HG03571 (cell line): ENCODE measurements around the gene GLI3.

Source experiments
- ATAC-seq: cut with Tn5 transposase; IDR thresholded peaks from one replicate; pipeline ENCODE4 v1.9.1; 2021; ENCODE audit not compliant: unreplicated experiment

GLI3 gene

GRCh38 chr7:42011846-42012245 is 225.2 kb downstream of the GLI3 start:
- ATAC-seq: no peak

DNA sequence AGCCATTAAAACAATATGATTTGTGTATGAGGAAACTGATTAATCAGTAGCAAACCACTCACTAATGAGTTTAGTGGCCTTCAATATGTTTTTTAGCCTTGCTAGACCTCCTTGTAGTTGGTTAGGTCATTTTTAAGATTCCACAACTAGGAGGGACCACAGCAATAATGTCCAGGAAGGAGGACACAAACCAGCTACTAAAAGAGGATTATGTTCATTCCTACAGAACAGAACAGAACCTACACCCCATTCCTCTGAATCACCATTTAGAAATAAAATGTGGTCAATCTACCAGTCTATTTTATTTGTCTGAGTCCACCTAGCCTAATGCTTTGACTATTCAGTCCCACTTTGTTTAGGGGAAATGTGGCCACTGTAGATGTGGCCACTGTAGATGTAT is 226.3 kb downstream of the GLI3 start:
- no peak for ATAC-seq

DNA sequence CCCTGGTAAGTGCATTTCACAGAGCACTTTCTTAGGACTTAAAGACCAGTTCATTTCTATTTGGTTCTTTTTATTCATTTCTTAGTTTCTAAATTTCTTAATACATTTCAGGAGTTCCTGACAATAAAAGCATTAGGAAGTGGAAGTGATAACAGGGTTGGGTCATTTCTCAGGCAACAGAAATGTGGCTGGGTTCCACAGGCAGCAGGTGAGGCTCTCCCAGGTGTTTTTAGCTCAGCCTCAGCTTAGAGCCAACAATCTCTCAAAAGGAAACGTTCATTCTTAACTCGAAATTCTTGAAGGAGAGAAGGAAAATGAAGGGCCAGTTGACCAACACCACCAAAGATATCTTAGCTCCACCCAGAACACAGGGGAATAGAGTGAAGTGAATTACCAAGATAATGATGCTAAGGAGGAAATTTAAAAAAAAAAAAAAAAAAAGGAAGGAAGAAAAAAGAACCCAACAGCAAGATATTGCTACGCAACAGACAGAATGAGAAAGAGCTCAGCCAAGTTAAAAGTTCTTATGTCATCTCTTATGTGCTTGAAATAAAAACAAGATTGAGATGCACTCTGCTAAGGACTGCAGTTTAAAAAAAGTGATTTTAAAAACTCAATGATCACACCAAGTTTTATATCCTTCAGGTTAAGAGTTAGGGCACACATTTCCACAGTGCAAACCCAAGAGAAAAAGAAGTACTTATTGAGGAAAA is 230.1 kb downstream of the GLI3 start:
- no peak for ATAC-seq

GRCh38 chr7:42002654-42003053 is 234.4 kb downstream of the GLI3 start:
- no peak for ATAC-seq

DNA sequence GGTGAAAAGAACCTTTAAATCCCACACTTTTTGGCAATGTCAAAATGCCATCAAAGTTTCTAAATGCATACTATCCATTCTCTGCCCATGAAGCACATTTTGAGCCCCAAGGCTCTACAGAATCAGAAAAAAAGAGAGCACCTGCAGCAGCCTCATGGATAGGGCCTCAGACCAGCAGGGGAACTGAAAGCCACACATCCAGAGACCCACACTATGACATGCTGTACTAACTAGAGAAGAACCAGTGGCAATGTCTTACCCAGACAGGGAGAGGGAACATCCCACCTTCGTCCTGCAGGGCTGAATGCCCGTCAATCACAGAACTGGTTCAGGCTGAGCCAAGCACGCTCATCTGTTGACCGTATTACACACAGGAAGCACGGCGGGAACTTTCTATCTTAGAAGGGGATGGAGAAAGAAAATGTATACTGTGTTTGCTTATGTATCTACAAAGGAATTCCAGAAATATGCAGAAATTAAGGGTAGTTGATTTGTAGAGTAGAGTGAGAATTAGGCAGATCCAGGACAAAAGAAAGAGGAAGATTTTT is 237.2 kb downstream of the GLI3 start:
- ATAC-seq: no peak

GRCh38 chr7:41998041-41998440 is 239.0 kb downstream of the GLI3 start:
- ATAC-seq: no peak

DNA sequence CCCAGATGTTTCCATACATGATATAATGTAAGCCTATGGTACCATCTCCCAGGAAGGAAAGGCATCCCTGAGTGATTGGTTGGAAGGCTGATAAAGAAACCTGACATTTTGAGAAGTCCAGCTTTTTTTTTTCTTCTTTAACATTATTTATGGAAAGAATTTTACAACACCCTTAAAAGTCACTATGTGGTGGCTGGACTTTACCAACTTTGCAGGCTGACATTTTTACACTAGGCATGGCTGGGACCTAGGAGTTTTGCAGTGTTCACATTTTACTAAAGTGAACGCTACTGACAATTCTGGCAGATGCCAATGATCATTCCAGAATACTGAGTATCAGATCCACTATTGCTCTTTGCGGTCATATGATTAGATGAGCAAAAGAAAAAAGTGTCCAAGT is 239.9 kb downstream of the GLI3 start:
- ATAC-seq: no peak

DNA sequence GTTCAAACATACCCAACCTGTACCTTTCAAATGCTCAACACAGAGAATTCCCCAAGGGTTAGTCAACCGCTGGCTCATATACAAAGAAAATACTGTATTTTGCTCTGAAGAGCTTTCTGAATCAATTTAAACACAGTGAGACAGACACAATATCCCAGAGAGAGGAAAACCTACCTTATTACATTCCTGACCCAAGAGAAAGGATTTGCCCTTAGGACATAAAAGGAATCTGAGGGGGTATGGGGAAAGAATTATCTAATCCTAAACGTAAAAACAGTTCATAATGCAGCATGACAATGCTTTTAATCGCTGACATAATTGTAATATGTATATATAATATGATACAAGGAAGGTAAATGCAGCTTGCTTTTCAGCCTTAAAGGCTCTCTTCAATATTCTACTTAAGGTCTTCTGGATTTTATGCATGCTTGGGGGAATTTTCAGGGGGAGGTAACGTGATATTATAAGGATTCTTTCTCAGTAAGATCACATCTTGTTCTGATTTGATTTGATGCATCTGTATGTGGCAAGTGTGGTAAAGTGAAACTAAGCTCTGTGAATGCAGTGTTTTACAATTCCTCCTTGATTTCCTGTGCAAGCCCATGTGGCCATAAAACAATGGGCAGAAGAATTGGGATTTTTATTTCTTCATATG is 240.5 kb downstream of the GLI3 start:
- ATAC-seq: no peak

GRCh38 chr7:41995632-41996271 is 241.3 kb downstream of the GLI3 start:
- ATAC-seq: no peak

DNA sequence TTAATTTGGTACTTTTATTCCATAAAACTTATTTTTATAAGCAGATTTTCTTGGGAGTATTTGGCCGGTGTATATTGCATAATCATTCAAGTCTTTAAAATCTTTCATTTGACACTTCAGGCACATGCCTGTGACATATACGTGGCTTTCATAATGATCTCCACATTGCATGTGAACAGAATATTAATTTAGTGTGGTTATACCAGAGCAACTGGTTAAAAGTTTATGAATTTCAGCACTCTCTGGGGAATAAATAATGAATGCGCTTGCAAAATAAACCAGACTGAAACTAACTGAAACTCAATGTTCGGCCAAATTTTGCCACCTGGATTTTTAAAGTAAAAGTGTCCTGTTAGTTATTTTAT is 242.3 kb downstream of the GLI3 start:
- ATAC-seq: no peak

DNA sequence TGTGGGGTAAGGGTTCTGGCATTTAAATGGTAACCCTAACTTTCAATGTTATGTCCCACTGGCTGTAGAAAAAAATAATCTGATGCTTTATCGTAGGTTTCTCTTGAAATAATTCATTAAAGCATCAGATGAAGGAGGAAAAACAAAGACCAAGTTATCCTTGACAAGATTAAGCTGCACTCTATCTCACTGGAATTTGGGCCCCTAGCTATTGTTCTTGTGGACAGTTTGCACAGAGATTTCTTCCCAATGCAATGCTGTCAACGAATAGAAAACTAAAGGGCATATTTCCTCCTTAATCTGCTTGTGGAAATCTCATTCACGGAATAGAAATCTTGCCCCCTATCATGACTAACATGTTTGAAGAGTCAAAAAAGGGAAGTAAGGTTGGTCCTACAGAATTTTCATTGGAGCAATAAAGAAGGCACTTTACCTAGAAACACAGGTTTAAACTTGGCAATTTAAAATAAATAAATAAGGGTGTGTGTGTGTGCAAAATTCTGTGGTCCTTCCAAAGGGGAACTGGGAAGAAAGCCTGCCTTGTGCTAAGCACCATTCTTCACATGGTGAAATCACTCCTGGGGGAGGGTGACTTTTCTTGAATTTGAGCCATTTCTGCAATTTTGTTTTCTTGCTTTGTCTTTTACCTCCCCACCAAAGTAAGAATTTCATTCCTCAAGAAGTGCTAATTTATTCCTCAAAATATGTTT is 242.8 kb downstream of the GLI3 start:
- ATAC-seq: no peak

DNA sequence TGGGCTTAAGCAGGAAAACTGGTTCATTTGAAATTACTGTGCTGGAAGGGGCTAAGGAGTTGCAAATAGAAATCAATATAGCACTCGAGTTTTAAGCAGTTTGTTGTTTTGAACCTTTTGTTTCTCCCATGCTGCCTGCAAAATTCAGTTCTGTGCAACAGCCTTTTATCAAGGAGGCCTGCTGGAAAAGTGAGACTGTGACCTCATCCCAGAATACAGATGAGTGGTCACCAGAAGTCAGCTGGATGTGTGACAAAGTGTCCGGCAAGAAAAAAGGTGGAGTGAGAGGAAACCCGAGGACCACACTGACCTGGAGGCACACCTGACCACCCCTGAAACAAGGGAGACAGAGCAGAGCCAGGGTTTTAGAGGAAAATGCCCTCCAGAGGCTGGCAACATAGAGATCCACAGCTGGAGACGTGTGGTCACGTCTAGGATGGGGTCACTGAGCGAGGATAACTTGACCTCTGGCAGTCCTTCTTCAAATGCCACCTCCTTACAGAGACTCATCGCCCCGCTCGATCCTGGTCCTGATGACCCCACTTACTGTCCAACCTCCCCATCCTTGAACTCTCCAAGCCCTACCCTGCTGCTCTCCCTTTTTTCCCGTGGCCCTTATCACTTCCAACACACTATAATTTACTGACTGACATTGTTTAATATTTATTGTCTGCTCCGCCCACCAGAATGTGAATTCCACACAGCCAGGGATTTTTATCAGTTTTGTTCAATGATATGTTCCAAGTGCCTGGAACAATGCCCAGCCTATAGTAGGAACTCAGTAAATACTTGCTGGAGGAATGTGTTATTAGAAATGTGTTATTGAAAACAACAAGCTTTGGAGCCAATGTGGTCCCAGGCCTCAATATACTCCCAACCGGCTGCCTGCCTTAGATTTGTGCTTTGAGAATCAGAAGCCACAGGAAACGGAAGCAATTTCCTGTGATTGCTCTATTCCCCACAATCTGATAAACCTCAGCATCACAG is 243.8 kb downstream of the GLI3 start:
- no peak for ATAC-seq

GRCh38 chr7:41984888-41985287 is 252.1 kb downstream of the GLI3 start:
- no peak for ATAC-seq

GRCh38 chr7:41981046-41982040 is 255.7 kb downstream of the GLI3 start:
- no peak for ATAC-seq

GRCh38 chr7:41979834-41980307 is 257.1 kb downstream of the GLI3 start:
- ATAC-seq: no peak

- no peak for ATAC-seq
Observed at GRCh38 chr7:41978858-41979257, 258.2 kb downstream of the GLI3 start.

- ATAC-seq: no peak
Observed at GRCh38 chr7:41977661-41978060, 259.3 kb downstream of the GLI3 start.

- ATAC-seq: no peak
Observed at GRCh38 chr7:41977151-41977651, 259.8 kb downstream of the GLI3 start.

DNA sequence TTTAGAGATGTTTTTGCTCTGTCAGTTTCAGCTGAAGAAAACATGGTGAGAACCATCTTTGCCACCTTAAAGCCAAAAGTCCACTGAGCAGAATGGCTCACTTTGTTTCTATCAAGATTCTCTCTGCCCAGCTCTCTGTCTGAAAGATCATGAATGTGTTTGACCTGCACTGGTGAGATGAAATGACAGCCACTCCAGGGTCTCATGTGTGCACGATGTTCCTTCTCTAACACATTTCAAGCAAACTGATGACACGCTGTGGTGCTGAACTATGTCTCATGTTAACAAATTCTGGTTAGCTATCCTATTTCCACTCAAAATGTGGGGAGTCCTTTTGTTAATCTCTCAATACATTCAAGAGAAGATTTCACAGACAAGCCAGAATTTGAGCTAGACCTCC is 260.6 kb downstream of the GLI3 start:
- ATAC-seq: no peak
